NT2/D1 (cell line): ENCODE data around the gene SNRNP200.

ENCODE experiments used
- SUZ12 ChIP-seq: IDR thresholded peaks from 2 replicates; pipeline ENCODE4 v1.6.1; 2011; ENCODE audit not compliant: insufficient read length, insufficient read depth; ENCODE audit errors: extremely low read depth
- YY1 ChIP-seq: IDR thresholded peaks from 2 replicates; pipeline ENCODE4 v1.6.1; 2011; ENCODE audit not compliant: insufficient read length, insufficient read depth
- ZNF274 ChIP-seq: IDR thresholded peaks from 2 replicates; pipeline ENCODE4 v1.6.1; 2011; ENCODE audit warnings: mild to moderate bottlenecking, low read depth, low read length

- no peak for TF ChIP-seq SUZ12
- no peak for TF ChIP-seq ZNF274
- no peak for TF ChIP-seq YY1
Measured at GRCh38 chr2:96264656-96265348, 40.5 kb downstream of the SNRNP200 start.
